Ectodermal cell (in vitro differentiated cells): Measurements from ENCODE around the gene HTR1E.

Experiments
- H3K27ac ChIP-seq: 2 replicates; pipeline ENCODE4 v1.7.0; 2013; ENCODE audit warnings: mild to moderate bottlenecking, low read depth, low read length; ENCODE audit not compliant: insufficient read depth, poor library complexity, severe bottlenecking
- H3K27me3 ChIP-seq: 2 replicates; pipeline ENCODE4 v1.7.0; 2013; ENCODE audit warnings: mild to moderate bottlenecking, low read length; ENCODE audit not compliant: insufficient read depth, control insufficient read depth, poor library complexity, severe bottlenecking
- H3K36me3 ChIP-seq: one replicate; pipeline ENCODE4 v1.7.0; 2013; ENCODE audit warnings: low read length; ENCODE audit not compliant: control insufficient read depth, insufficient read depth
- H3K4me1 ChIP-seq: one replicate; pipeline ENCODE4 v1.7.0; 2013; ENCODE audit warnings: low read length; ENCODE audit not compliant: control insufficient read depth, insufficient read depth
- H3K4me3 ChIP-seq: 2 replicates; pipeline ENCODE4 v1.7.0; 2013; ENCODE audit warnings: low read depth, low read length, control low read depth; ENCODE audit not compliant: insufficient read depth
- H3K9me3 ChIP-seq: 2 replicates; pipeline ENCODE4 v1.7.0; 2013; ENCODE audit warnings: mild to moderate bottlenecking, low read length, moderate library complexity; ENCODE audit not compliant: control insufficient read depth
- WGBS, 2 experiments: methylation state at CpG; one replicate each; pipeline ENCODE4 v1.1.7; 2013; ENCODE audit warnings: missing lambda C conversion rate in 2 of 2; 5-methylcytosine and 5-hydroxymethylcytosine counted together

HTR1E gene

GRCh38 chr6:86941461-86941860 is 4.1 kb downstream of the HTR1E start:
- H3K27me3 ChIP-seq: peaks cover 31% of the 10 kb centered on the region
- 88 to 100% methylated on average over 1 of the region's 1 CpG for WGBS, 2 experiments
- H3K4me3 ChIP-seq: no peak overlapping the region
- no peak overlapping the region for H3K27ac ChIP-seq
- no peaks in the 10 kb centered on the region for H3K36me3 ChIP-seq
- H3K9me3 ChIP-seq: no peaks in the 10 kb centered on the region
- H3K4me1 ChIP-seq: peaks cover 7% of the 10 kb centered on the region

DNA sequence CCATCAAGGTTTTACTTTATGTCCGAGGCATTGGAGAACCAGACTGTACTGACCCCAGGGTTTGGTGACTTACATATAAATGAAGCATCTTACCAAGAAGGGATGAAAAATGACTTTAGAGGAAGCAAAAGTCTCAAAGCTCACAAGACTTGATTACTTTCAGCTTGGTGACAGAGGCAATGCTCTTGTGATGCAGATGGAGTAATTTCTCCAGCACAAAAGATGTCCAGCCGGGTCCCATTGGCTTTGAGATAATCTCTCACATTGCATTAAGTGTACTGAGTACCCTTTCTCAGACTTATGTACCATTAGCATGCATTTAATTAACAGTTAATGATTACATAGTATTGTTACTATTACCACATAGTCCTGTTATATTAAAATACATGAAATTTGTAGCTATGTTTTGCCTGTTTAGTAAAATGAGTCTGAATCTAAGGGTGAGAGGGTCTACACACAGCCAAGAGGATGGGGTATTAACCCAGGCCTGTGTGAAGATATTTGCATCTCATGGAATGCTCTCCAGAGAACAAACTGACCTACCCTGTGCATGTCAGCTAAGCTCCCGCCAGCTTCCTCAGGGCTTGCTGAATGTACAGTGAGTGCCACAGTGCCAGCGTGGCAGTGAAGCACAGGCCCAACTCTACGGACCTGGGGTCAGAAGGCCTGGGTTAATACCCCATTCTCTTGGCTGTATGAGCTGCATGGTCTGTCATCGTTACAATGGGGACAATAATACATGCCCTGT is 5.6 kb downstream of the HTR1E start:
- H3K4me3 ChIP-seq: no peak overlapping the region
- WGBS, 2 experiments: 84 to 87% methylated on average over 6 of the region's 6 CpGs
- H3K36me3 ChIP-seq: no peaks in the 10 kb centered on the region
- H3K27ac ChIP-seq: no peak overlapping the region
- no peaks in the 10 kb centered on the region for H3K9me3 ChIP-seq
- peaks cover 4% of the 10 kb centered on the region for H3K4me1 ChIP-seq
- peaks cover 21% of the 10 kb centered on the region for H3K27me3 ChIP-seq

DNA sequence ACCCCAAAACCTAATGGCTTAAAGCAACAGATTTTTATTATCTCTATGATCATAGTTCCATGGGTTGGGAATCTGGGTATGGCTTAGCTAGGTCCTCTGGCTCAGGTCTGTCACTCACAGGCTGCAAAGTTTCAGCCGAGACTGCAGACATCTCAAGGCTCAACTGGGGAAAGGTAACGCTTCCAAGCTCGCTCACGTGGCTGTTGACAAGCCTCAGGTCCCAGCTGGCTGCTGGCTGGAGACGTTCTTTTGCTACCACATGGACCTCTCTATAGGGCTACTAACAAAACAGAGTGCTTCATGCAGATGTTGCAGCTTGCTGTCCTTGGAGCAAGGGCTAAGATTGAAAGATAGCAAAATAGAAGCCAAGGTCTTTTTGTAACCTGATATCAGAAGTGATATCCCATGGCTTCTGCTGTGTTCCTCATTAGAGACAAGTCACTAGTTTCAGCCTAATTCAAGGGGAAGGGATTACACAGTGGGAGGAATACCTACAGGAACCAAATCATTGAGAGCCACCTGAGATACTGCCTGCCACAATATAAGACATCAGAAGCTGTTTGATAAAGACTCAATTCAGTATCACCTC is 6.6 kb downstream of the HTR1E start:
- H3K27ac ChIP-seq: no peak overlapping the region
- 69 to 72% methylated on average over 5 of the region's 5 CpGs for WGBS, 2 experiments
- H3K4me3 ChIP-seq: no peak overlapping the region

GRCh38 chr6:86949771-86950170 is 12.4 kb downstream of the HTR1E start:
- WGBS, 2 experiments: 95 to 96% methylated on average over 3 of the region's 3 CpGs
- Histone ChIP-seq H3K27ac (no peak overlapping the region), H3K27me3 (no peaks in the 10 kb centered on the region), H3K9me3 (no peaks in the 10 kb centered on the region), H3K36me3 (no peaks in the 10 kb centered on the region), H3K4me3 (no peak overlapping the region), H3K4me1 (no peaks in the 10 kb centered on the region)

More for the DNA sequence above, 6.6 kb downstream of the HTR1E start:
- peaks cover 4% of the 10 kb centered on the region for H3K4me1 ChIP-seq
- no peaks in the 10 kb centered on the region for H3K9me3 ChIP-seq
- no peaks in the 10 kb centered on the region for H3K36me3 ChIP-seq
- peaks cover 11% of the 10 kb centered on the region for H3K27me3 ChIP-seq

DNA sequence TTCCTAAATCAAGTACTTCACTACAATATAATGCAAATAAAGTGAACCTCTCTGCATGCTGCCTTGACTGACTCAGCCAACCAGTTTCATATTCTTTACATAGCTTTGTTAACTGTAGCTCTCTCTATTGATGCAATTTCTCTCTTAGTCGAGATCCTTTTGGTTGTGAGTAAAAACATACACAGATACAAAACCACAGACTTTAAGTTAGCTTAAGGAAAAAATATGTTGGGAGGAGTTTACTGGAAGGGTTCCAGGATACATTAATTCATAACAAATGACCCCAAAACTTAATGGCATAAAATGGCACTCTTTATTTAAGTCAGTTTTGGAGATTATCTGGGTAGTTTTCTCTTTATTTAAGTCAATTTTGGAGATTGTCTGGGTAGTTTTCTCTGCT is 15.7 kb downstream of the HTR1E start:
- Histone ChIP-seq H3K4me3 (no peak overlapping the region), H3K4me1 (no peaks in the 10 kb centered on the region), H3K27me3 (no peaks in the 10 kb centered on the region), H3K36me3 (no peaks in the 10 kb centered on the region), H3K27ac (no peak overlapping the region), H3K9me3 (no peaks in the 10 kb centered on the region)
- WGBS, 2 experiments: 80% methylated on average over 1 of the region's 1 CpG; no CpG with 5 or more reads in 1 of the 2 experiments

- no peak overlapping the region for H3K27ac ChIP-seq
- H3K4me1 ChIP-seq: no peaks in the 10 kb centered on the region
- 91 to 93% methylated on average over 2 of the region's 2 CpGs for WGBS, 2 experiments
- no peaks in the 10 kb centered on the region for H3K36me3 ChIP-seq
- no peaks in the 10 kb centered on the region for H3K27me3 ChIP-seq
- no peak overlapping the region for H3K4me3 ChIP-seq
- no peaks in the 10 kb centered on the region for H3K9me3 ChIP-seq
Measured at GRCh38 chr6:86959656-86960055, 22.3 kb downstream of the HTR1E start.

DNA sequence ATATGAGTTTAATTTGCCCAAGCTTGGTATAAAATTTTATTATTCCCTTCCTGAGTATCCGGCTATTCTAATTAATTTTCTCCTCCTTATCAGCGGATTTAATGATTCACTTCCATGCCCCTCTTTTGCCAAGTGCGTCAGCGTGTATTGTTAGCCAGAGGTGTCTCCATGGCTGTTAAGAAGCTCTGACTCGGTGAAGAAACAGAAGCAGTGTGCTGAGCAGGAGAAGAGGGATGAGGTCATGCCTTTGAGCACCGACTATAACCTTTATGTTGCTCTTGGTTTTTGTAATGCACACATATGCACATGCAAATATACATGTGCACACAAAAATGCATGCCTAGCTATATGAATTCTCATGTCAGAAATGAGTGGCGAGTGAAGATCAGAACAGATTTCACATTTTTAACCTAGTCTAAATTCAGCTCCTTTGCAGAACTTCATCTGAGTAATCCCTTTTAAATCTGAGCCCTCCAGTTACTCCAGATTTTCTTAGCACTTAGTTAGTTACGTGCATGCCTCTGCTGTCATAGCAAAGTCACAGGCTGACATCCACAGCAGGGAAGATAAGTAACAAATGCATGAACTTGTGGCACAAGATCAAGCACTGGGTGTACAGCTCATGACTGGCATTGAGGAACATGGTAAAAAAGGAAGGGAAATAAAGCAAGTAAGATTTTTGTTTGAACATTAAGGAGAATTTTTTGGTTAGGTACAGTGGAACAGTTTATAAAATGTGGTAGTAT is 24.3 kb downstream of the HTR1E start:
- WGBS, 2 experiments: 89 to 90% methylated on average over 8 of the region's 8 CpGs

DNA sequence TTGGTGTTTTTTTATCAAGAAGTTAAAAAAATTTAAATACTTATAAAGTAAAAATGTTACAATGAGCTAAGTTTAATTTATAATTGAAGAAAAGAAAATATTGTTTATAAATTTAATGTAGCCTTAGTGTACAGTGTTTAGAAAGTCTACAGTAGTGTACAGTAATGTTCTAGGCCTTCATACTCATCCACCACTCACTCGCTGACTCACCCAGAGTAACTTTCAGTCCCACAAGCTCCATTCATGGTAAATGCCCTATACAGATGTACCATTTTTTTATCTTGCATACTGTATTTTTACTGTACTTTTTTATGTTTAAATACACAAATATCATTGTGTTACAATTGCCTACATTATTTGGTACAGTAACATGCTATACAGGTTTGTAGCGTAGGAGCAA is 26.0 kb downstream of the HTR1E start:
- H3K4me1 ChIP-seq: no peaks in the 10 kb centered on the region
- no peak overlapping the region for H3K4me3 ChIP-seq
- no peaks in the 10 kb centered on the region for H3K27me3 ChIP-seq
- no peaks in the 10 kb centered on the region for H3K36me3 ChIP-seq
- no peaks in the 10 kb centered on the region for H3K9me3 ChIP-seq
- H3K27ac ChIP-seq: no peak overlapping the region
- WGBS, 2 experiments: 95 to 100% methylated on average over 2 of the region's 2 CpGs

More for the DNA sequence above, 24.3 kb downstream of the HTR1E start:
- Histone ChIP-seq H3K4me1 (no peaks in the 10 kb centered on the region), H3K27ac (no peak overlapping the region), H3K27me3 (no peaks in the 10 kb centered on the region), H3K36me3 (no peaks in the 10 kb centered on the region), H3K9me3 (no peaks in the 10 kb centered on the region), H3K4me3 (no peak overlapping the region)

DNA sequence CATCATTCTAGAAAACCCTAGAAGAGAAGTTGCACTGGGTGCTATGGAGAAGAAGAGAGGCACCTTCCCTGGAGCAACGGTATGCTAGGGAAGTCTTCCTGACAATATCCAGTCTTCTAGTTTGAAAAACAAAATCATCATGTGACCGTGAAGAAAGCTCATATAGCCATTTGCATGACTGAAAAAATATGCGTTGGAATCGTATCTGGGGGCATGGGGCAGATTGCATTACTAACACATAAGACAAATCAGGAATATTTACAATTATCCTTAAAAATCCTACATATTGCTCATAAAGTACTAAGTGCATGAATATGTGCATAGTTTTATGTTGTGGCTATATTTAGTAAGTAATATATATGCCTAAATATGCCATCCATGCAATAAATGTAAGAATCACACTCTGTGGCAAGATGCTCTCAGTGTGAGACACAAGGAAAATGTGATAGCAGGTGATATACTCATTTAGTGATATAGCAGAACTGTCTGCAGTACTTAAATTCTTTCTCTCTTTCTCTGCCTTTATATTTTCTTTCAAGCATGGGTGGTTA is 26.8 kb downstream of the HTR1E start:
- WGBS, 2 experiments: 91 to 94% methylated on average over 4 of the region's 4 CpGs
- Histone ChIP-seq H3K36me3 (no peaks in the 10 kb centered on the region), H3K27me3 (no peaks in the 10 kb centered on the region), H3K4me1 (no peaks in the 10 kb centered on the region), H3K27ac (no peak overlapping the region), H3K9me3 (no peaks in the 10 kb centered on the region), H3K4me3 (no peak overlapping the region)

- 90 to 97% methylated on average over 1 of the region's 1 CpG for WGBS, 2 experiments
- Histone ChIP-seq H3K36me3 (no peaks in the 10 kb centered on the region), H3K4me1 (no peaks in the 10 kb centered on the region), H3K4me3 (no peak overlapping the region), H3K9me3 (no peaks in the 10 kb centered on the region), H3K27ac (no peak overlapping the region), H3K27me3 (no peaks in the 10 kb centered on the region)
Measured at GRCh38 chr6:86966271-86966670, 28.9 kb downstream of the HTR1E start.
